ENCODE results near the gene TBC1D8.

The TBC1D8 gene

DNA sequence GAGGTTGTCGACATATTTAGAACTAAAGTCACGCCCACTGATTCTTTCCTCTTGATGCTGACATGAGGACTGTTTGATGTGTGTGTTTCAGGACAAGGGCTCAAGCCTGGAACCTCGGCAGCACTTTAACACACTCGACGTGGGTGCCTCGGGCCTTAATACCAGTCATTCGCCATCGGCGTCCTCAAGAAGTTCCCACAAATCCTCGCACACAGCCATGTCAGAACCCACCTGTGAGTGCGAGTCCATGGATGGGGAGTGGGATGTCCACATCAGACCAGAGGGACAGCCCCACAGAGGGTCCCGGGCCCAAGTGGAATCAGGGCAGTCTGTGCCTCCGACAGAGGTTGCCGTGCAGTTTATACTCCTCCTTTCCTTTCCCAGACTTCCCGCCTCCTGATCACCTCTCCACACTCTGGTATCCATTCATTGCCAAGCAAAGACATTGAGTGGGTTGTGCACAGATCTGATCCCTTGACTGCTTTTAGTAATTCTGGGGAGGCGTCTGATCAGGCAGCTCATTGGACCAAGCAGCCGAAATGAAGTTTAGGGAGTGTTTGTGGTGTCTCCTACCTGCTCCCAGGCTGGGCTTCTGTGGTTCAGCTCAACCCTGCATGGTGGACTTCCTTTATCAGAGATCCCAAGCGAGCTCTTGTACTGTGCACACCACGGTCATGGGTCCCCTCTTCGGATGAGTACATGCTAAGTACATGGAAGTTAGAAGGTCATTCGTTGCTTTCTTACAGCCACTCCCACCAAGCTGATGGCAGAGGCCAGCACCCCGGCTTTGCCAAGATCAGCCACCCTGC is 176.3 kb downstream of the TBC1D8 start:
- DNase-seq: no peak

DNA sequence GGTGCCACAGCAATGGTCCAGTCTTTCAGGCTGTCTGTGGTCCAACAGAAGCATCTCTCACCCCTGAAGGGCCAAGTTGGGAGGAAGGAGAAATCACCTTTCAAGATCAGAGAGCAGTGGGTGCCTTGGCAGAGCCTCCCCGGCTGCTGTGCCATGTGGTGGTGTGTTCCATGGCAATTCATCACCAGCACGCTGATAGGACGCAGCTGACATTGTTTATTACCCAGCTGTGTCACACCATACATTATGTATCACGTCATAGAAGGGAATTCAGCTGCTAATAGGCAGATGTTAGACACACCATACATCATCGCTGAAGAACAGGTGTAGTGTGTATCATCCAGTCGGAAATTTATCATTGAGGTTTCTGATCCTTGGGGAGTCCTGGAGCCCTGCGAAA is 178.7 kb downstream of the TBC1D8 start:
- no peak for DNase-seq

DNA sequence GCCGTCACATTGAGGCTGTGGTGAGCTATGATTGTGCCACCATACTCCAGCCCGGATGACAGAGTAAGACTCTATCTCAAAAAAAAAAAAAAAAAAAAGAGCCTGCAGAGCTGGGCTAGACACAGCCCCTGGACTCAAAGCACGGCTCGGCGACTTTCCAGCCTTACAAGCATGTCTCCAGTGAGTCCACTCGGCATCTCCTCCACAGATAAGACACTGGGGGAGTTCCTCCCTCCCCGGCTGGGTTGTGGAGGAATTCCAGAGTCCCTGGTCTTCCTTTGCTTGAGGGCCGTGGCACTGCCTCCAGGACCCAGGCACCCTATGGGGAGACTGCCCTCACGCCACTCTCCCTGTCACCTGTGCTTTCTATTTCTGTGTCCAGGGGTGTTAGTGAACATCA is 180.0 kb downstream of the TBC1D8 start:
- DNase-seq: no peak

DNA sequence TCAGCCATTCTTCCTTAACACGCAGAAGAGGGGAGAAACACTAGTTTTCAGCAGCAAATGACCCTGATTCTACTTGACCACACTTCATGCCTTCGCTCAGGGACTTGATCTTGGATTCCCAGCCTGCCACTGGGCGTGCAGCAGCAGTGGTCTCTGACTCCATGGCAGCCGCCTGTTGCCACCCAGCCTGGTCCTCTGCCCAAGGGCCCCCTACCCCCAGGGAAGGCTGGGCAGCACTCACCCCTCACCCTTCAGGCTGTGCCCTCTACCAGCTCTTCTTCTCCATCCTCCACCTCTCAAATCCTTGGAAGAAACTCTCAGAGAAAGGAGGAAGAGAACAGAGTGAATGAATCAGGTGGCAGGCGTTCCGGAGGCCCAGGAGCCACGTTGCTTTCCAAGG is 181.2 kb downstream of the TBC1D8 start:
- no peak for DNase-seq

DNA sequence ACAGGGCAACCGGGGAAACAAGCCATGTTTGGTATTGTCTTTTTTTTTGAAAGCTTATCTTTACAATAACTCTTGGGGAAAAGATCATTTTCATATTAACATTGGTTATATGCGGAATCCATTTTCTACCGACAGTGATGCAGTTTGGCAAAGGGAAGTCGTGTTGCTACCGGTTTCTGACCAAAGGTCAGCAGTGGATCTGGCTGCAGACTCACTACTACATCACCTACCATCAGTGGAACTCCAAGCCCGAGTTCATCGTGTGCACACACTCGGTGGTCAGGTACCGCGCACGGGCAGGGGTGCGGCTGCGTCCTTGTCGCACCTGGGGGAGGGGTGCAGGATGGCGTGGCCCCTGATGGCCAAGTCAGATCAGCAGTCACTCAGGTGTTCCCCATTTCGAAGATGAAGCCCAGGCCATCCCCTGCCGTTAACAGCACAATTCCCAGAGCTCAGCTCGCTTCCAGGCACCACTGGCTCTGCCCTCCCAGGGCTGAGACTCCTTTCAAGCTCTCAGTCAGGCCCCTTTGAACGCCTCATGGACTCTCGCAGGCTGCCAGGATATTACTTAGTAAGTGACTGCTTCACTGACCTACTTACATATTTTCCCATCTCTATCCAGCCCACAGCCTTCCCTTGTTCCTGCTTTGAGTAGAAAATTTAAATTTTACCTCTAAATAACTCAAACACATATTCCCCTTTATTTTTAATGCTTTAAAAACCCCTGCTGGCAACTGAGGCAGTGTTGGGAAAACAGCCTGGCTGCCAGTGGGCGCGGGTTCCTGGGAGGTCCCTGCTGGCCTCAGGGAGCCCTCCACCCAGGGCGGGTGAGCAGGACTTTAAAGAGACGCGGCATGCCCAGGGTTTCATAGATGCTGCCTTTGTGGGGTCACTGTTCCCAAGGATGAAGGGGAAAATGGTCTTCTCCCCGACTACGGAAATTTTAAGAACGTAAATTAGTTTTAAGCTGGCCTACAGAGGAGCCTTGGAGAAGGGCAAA is 182.7 kb downstream of the TBC1D8 start:
- DNase-seq: no peak

DNA sequence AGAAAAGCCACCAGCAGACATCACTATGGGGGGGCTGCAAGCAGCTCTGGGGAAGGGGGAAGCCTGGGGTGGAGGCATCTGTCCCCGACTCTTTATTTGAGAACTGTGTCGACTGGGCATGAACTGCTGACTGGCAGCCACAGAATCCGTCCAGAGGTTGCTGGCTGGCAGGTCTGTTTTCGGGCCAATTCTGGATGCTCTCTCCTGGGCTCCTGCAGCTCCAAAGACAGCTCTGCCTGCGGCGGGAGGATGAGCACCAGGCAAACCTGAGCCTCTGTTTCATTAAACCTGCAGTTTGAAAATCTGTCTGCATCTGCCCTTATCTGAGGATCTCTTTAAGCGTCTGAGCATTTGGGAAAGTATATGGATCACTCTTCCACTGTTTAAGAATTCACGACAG is 183.5 kb downstream of the TBC1D8 start:
- DNase-seq: no peak

DNA sequence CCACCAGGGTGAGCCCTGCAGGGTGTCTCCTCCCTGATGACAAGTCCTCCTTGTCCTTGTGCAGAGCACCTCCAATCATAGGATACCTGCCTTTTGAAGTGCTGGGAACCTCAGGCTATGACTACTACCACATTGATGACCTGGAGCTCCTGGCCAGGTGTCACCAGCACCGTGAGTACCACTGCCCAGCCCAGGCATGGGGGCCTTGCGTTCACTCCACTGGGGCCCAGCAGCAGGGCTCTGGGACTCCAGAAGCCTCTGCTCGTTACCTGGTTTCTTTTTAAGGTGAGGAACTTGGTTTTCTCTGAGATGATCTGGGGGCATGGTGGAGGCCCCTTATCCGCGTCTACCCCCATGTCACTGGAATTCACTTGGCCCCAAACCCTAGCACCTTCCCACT is 185.6 kb downstream of the TBC1D8 start:
- DNase-seq: no peak

DNA sequence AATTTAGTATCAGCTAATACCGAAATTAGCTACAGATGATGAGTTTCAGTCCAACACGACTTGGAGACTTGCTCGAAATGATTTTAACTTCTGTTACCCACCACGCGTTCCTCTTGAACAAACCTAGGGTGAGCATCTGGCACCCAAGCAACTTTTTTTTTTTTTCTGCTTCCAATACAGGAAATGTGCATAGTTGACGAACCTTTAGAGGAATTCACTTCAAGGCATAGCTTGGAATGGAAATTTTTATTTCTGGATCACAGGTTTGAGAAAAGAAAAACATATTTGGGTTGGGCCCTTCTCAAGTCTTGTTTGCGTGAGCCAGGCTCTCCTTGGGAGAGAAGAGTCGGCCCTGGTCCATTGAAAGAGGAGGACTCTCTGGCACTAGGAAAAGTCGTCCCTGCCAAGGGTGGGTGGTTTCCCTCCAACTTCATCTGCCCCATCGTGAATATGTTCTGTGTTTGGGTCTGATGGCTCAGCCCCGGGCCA is 186.5 kb downstream of the TBC1D8 start:
- no peak for DNase-seq

DNA sequence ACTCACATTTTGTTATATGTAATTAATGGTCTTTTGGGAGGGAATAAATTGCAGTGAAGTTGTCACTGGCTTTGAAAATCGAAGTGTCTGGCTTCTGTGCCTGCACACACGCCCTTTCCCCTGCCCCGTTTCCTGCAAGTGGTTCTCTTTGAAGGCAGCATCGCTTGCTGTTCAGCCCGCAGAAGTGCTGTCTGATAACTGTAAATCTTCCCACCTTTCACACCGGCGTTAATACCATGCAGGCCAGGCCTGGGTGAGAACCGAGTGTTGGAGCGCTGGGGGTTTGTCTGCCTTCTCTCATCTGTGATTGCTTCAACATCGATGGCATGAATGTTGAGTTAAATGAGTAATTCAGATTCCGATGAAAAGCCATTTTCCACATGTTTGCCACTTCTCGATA is 187.0 kb downstream of the TBC1D8 start:
- no peak for DNase-seq

DNA sequence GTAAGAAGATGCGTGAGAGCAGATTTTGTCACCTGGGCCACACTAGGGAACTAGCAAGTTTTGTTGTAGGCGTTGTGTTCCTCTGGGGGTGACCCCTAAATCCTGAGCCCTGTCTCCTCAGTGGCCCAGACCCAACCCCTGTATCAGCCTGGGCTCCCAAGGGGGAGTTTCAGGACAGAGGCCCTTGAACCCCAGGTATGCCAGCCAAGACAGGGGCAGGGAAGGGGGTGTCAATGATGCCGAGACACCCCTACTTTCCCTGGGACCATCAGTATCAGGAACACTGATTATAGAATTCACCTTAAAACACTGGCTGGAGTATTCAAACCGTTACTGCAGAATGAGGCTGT is 188.2 kb downstream of the TBC1D8 start:
- no peak for DNase-seq

DNA sequence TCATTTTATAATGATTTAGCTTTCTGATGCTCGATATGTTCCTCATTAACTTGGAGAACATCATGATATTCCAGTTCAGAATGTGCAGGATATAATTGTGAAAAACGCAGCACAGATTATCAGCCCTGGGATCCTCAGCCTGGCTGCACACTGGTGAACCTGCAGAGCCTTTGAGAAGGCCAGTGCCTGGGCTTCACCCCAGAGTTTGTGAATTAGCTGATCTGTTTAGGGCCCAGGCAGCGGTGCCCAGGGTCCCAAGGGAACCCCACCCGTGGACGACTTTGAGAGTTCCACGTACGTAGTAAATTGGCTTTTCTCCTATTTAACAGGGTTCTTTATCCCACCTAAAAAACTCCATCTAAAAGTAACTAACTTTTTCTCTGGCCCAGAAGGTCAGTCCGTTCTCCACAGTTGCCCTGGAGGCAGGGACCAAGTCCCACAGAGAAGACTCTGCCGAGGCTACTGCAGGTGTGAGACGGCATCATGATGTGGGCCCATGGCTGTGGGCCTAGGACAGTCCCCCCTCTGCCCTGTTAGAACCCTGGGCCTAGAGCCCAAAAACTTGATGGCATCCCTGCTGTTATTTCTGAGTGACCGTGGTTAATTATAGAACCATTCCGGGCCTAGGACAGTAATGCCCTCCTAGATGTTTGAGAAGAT is 188.7 kb downstream of the TBC1D8 start:
- DNase-seq: no peak

DNA sequence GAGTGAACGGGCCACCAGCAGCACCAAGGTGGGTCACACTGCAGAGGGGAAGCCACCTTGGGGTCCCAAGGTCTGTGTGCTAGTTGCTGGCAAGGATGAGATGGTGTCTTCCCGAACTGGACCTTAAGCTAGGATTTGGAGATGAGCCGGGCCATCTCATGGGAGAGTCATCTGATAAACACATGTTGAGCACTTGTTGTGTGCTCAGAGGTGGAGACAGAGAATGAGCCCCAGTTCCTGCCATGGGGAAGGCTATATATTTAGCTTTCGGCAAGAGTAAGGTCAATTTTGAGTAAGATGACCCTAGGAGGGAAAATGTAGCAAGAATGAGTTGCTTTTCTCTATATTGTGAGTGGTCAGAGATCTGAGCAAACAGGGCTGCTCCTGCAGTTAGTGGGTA is 190.5 kb downstream of the TBC1D8 start:
- DNase-seq: no peak

DNA sequence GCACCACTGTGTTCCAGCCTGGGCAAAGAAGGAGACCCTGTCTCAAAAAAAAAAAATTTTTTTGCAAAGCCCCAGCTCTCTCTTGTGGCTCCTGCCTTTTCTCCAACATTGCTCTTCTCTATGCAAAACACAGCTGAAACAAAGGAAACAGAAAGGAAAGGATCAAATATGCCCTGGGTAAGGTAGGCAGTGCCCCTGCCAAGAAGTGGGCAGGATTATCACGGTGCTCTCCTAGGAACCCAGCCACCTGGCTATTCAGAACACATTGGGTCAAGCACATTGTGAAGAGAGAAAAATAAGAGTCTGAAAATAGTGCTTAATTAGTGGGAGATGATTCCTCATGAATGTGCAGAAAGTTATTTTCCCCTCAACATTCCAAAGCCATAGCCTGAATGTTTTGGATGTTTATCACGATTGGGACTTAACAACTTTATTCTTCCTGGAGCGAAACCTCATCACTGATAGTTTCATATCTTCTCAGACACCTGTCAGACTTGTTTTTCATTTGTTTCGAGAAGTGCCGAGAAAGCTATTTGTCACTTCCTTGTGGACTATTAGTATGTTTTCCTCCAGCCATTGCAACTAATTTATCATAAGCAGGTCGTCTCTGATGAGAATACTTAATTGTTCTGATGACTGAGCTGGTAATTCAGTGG is 191.8 kb downstream of the TBC1D8 start:
- no peak for DNase-seq

DNA sequence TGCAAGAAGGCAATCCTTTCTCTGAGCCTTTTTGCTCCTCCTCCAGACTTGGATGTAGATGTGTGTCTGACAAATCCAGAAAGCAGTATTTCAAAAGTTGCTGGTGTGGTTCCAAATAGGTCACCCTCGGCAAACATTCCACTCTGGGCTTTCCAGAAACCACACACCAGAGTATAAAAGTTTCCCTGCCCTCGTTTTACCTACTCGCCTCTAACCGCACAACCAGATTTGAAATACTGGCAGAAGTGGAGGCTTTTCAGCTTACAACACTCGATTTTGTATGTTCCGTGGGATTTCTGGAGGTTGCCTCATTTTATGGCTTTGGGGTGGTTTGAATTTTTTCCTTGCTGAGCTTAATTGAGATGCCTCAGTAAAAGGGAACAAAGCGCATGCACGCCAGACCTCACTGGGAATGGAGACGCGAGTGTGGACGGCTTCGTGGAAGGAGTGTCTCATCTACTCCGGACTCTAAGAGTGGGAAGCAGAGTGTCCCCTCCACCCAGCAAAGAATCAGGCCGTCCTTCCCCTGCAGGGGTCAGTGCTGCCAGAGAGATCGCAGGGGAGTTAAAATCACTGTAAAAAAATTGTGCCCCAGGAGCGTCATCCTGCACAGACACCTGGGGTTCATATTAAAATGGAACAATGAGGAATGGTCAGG is 193.1 kb downstream of the TBC1D8 start:
- DNase-seq: no peak
